ENCODE results near the gene CD276.

DNA sequence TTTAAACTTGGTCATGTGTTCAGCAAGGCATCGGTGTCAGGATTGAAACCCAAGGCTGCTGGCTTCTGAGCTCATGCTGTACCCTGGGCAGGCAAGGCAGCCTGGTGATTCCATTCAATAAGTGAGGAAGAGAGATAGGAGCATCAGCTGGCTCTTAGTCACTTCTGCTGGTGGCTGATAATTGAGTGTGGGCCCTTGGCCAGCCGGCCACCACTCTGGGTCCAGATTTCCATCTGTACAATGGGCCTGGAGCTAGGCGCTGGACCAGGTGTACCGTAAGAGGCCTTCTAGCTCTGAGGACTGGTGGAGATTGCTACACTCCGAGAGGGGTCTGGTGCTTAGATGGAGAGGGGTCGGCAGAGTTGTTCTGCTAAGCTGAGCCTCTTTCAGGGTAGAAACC lies 4.3 kb downstream of the CD276 start:
- TF ChIP-seq CTCF (IDR thresholded peaks at IDR 0.05) (no peak), POLR2A (IDR thresholded peaks at IDR 0.05) (no peak), EP300 (IDR thresholded peaks at IDR 0.05) (no peak), POLR2AphosphoS5 (IDR thresholded peaks at IDR 0.05) (no peak)

All from suprapubic skin (tissue), 4 donors.